HUDEP-2 (cell line): ENCODE results near the gene CLEC19A.

Experiments used
- DNase-seq, 76 experiments: peaks; one replicate each; lab custom pipeline; 2025; ENCODE audit not compliant: unreplicated experiment in 76 of 76; lab: John Stamatoyannopoulos, UW

Gene CLEC19A

DNA sequence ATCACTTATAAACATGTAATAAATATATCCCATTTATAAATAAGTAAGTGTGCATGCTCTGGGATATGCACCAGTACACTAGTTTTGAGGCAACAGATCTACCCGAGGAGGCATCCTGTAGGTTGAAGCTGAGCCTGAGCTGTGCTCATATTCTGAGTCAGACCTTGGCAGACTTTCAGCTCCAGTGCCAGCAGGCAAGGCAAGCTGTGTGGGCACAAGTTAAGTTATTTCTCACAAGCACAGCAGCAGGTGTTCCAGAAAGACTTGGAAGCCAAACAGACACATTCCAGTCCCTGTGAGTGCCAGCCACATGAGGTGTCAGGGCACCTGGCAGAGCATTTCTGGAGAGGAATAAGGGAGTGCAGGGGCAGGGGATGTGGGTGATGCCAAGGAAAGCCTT, 1.3 kb upstream of the CLEC19A start:
- peak in 2 of 76 experiments; percentile 2 for DNase-seq

DNA sequence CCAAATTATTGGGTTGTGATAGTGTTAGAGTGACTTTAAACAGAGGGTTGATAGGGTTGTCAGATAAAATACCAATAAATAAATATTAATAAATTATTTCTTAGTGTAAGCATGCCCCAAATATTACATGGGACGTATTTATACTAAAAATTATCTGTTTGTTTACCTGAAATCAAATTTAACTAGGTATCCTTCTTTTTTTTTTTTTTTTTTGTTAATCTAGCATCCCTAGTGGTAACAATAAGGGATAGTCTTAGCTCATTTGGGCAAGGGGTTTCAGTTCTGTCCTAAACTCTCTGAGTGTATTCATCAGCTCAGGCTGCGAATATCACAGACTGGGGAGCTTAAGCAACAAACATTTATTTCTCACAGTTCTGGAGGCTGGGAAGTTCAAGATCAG, 1.3 kb downstream of the CLEC19A start:
- DNase-seq = no peak

DNA sequence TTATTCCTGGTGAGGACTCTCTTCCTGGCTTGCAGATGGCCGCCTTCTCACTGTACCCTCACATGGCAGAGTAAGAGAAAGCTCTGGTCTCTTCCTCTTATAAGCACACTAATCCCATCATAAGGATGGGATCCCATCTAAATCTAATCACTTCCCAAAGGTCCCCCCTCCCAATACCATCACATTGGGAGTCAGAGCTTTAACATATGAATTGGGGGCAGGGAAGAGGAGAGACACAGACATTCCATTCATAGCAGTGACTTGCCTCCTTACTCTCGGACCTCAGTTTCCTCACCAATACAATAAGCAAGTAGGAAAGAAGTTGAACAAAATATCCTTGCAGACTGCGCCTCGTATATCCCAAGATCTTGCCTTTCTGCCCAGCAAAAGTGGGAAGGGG, 1.7 kb downstream of the CLEC19A start:
- no peak for DNase-seq

DNA sequence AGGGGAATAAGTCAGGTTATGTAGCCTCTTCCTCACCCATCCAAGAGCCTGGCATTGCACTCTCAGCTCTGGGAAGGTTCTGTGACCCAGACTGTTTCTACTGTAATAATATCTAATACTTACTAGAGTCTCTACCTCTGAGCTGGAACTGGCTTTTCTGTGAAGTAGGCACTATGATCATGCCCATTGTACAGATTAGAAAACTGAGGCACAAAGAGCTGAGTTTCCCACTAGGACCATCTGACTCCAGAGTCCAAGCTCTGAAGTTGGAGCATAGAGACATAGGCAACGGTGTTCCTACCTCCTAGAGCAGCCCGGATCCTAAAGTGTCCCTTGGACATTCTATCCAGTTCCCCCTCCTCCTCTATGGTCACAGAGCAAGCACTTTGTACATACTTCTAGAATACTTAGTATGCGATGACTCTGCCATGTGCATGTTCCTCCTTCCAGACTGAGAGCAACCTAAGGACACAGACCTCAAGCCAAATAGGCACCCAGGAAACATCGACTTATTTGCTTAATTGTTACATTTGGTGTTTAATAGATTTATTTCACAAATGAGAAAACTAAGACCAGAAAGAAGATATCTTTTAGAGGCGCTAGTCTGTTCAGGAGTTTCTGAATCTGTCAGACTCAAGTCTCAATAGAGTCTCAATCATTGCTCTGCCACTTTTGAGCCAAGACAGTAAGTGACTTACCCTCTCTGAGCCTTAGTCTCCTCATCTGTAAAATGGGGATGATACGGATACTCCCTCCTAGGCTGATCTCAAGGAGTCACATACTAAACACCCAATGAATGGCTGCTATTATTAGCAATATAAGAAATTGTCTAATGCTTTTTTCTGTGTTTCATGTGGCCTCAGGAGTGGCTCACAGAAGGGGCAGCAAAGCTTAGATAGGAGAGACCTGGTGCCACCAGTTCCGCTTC, 3.6 kb downstream of the CLEC19A start:
- DNase-seq = no peak

DNA sequence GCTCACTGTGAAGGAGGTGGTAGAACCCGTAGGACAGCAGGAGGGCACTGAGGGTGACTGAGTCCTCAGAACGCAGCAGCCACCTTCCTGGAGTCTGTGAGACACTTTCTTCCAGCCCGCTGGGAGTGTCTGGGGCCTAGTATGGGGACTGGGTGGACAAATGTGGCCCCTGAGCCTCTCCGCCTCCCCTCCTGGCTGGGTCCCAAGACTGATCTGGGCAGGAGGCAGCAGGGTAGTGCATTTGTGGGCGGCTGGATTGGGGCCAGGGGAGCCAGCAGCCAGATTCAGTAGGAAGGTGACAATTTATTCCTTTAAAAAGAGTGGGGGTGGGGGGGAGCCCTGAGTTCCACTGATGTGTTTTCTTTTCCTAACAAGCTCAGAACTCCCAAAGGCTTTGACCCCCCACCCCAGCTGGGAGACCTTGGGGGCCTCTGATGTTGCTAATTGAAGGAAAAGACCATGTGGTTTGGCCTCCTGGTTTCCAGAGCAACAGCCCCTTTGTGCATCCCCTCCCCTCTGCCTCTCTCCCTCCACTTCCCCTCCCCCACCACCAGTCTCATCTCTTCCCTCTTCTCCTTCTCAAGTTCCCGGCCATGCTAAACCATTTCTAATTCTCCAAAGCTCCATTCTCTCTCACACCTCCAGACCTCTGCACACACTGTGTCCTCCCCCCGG, 4.4 kb downstream of the CLEC19A start:
- DNase-seq = peak in 4 of 76 experiments; percentile 2 to 28 (median 4)

DNA sequence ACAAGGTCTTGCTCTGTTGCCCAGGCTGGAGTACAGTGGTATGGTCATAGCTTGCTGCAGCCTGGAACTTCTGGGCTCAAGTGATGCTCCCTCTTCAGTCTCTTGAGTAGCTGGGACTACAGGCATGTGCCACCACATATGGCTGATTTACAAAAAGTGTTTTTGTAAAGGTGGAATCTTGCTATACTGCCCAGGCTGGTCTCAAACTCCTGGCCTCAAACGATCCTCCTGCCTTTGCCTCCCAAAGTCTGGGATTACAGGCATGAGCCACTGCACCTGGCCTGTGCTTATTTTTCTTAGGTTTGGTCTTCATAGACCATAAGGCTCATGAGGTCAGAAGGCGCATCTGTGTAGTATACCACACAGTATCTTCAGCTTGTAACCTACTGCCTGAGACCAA, 5.3 kb downstream of the CLEC19A start:
- DNase-seq = no peak

DNA sequence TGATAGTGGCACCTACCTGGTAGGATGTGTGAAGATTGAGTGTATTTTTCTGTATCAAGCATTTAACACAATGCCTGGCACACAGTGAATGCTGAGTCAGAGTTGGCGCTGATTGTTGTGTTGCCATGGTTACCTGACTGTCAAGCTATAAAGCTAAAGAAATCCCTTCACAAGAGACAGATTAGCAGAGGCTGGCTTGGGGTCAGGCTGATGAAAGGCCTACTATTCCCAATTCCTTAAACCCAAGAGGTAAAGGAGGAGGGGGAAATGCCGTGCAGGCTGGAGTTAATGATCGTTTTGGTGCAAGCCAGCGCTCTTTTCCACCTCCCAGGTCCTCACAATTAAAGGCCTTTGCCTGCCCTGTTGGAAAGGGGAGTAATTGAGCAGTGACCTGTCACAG, 5.9 kb downstream of the CLEC19A start:
- DNase-seq = no peak

DNA sequence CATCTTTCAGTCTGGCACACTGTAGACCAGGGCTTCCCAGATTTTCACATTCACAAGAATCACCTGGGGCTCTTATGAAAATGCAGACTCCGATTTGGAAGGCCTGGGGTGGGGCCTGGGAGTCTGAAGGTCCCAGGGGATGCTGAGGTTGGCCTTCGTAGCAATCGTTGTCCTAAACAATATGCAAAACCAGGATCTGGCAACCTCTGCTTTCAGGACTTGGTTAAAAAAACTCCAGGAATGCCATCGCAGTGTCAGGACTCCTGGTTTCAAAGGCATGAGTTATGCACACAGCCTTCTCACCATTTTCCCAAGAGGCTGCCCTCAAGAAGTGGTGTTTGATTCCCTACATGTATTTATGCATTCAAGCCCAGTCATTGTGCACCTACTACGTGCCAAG, 6.7 kb downstream of the CLEC19A start:
- DNase-seq = no peak

DNA sequence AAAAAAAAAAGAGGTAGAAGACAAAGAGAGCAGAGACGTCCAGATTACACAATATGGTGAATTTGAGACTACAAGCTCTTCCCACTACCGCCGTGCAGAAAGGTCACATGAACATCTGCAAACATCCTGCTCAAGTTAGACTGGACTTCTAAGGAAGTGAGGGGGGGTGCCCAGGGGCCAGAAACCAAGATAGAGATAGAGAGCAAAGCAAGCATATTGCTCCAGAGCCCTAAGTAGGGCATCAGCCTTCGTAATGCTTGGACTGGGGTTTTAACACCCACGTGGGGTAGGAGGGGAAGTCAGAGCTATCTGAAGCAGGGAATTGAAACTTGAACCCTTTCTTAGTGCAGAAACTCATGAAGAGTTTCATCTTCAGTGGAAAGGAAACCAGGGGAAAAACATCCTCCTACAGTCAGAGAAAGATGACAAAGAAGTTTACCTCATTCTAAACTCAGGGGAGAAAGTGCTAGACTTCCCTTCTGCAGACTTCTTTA, 8.7 kb downstream of the CLEC19A start:
- no peak for DNase-seq

DNA sequence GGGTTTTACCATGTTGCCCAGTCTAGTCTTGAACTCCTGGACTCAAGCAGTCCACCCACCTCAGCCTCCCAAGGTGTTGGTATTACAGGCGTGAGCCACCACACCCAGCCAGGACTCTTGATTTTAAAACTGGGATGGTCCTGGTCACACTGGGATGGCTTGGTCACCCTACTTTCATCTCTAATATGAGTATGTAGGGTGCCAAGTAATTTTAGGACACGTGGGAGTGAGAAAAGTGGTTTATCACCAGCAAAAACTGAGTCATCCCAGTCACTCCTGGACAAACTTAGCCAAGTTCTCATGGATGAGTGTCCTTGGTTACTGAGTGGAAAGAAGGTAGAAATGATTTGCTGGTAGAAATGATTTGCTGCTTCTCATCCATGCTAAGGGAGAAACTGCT, 9.9 kb downstream of the CLEC19A start:
- no peak for DNase-seq

DNA sequence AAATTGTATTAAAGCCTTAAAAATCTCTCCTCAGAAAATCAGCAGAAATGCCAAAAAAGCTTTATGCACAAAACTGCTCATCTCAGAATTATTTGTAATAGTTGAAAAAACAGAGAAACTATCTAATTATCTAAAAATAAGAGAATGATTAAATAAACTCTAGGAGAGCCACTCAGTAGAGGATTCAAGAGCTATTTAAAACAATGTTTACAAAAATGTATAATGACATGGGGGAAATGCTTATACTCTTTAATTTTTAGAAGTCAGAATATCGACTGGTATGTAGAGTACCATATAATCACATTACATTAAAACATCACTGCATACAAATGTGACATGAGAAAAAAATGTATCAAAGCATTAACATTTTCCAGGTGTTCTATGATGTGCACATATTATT, 11.9 kb downstream of the CLEC19A start:
- DNase-seq = no peak

DNA sequence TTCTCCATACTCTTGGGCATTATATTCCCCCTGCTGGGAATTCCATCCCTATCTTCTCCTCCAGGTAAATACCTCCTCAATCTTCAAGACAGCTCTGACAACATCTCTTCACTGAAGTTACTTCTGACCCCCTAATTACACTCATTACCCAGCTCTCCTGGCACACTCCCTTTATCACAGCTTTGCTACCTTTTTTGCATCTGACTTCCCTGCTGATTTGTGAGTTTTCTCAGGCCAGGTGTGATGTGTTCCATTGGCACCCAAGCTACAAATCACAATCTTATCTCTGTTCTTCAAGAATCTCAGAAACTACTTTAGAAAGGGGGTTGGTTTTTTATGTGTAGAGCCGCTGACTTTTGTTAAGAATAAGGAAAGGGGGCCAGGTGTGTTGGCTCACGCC, 14.0 kb downstream of the CLEC19A start:
- DNase-seq = no peak

DNA sequence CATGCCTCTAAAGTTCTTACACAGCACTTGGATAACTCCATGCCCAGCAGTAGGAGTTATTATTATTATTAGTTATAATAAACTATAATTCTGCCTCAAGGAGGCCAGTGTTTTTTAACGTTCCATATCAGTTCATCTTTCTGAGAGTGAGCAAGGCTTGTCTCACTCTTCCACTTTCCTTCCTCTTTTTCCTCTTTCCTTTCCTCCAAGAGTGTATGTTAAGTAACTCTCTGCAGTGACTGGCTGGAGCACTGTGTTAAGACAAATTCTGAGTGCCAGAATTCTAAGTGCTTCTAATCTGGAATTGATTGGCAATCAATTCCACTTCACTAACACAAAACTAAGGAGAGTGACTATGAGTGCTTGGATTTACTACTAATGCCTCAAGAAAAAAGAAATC, 16.4 kb downstream of the CLEC19A start:
- DNase-seq = no peak

DNA sequence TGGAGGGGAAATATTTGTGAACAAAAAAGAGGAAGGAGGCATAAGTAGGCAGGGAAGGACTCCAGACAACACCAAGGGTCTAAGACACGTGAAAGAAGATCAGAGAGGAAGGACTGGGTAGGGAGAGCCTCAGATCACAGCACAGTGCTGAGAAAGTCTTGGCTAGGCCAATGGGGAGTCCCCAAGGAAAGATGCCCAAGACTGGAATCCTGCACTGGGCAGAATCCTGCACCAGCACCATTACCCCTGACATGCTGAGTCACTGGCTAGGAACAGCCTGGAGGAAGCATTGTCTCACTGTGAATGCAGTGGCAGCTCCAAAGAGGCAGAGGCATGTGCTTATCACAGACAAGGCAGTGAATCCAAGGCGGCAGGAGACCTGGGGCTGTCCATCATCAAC, 19.2 kb downstream of the CLEC19A start:
- no peak for DNase-seq

DNA sequence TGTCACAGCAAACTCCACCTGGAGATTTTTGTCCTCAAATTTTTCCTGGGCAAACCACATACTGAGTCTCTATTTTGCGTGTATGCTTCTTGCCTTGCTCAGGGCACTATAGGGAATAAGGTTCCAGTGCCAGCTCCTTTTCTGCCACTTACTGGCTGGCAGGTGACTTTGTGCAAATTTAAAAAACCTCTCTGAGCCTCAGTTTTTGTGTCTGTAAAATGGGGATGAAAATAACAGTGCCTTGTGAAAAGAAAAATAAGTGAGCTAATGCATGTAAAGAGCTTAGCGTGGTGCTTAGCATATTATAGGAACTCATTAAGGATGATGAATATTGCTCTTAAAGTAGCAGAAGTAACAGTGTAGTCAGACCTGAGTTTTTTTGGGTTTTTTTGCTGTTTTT, 19.9 kb downstream of the CLEC19A start:
- no peak for DNase-seq

DNA sequence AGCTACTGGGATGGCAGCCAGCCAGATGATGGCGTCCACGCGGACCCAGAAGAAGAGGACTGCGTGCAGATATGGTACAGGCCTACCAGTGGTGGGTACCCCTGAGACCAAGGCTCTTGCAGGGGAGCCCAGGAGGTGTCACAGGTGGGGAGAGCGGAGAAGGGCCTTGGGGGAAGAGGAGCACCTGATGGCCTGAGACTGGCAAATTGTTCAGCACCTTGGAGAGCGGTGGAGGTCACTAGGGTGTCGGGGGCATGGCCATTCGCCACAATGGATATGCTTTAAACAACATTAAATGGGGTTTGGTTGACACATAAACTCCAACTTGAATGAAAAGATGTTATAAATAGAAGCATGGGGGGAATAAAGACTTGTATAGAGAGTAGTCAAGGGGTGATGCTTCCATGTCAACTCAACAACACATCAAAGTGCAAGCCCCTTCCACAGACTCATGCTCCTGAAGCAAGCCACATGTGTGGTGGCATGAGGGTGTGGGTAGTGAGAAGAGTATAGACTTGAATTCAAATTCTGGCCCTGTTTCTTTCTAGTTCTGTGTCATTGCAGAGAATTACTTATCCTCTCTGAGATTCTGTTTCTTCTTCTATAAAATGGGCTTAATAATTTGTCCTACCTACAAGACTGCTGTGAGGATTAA, 22.2 kb downstream of the CLEC19A start:
- DNase-seq = peak in 26 of 76 experiments; percentile 1 to 40 (median 11)

DNA sequence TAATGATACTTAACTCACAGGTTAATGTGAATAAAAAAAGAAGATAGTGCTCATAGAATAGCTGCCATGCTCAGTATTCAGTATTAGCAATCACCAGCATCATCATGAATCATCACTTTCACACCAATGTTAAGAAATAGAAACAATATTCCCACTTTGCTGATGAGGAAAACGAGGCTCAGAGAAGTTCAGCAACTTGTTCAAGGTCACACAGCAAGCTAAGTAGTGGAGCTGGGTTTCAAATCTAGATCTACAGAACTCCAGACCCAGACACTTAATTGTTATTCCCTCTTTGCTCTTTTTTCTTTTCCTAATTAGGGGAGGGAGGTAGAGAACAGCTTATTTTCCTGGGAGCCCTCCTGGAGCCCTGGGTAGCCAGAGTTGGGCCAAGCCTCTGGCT, 22.9 kb downstream of the CLEC19A start:
- no peak for DNase-seq

DNA sequence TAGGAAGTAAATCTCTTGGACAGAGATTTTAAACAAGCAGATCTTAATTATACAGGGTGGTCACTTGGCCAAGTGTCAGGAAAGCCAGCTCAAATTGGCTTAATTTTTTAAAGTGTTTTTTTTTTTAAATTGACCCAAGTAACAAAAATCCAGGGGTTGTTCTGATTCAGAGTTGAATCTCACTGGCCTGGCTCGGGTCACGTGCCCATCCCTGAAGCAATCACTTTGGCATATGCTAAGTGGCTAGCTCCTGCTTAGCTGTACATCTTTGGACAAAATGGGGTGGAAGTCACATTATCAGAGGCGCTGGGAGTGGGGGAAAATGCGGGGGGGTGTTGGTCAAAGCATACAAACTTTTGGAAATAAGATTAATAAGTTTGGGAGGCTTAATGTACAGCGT, 23.6 kb downstream of the CLEC19A start:
- DNase-seq = no peak

DNA sequence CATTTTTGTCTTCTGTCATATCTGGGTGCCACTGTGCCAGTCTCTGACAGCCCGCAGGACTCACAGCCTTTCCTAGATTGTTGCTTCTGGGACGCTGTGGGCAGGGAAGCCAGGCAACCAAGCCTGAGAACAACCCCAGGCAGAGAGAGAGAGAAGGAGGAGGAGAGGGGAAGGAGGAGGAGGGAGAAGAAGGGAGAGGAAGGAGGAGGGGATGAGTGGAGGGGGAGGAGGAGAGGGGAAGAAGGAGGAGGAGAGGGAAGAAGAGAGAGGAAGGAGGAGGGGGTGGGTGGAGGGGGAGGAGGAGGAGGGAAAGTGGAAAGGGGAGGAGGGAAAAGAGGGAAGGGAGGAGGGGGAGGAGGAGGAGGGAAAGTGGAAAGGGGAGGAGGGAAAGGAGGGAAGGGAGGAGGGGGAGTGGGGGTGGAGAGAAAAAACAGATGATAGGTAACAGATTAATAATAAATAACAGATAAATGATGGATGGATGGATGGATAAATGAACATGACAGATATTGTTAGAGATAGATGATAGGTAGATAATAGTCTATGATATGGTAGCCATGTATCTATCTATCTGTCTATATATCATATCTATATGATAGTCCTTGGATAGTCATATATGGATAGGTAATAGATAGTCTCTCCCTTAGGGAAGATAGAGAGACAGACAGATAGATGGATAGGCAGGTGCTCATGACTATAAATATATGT, 29.3 kb downstream of the CLEC19A start:
- DNase-seq = no peak

DNA sequence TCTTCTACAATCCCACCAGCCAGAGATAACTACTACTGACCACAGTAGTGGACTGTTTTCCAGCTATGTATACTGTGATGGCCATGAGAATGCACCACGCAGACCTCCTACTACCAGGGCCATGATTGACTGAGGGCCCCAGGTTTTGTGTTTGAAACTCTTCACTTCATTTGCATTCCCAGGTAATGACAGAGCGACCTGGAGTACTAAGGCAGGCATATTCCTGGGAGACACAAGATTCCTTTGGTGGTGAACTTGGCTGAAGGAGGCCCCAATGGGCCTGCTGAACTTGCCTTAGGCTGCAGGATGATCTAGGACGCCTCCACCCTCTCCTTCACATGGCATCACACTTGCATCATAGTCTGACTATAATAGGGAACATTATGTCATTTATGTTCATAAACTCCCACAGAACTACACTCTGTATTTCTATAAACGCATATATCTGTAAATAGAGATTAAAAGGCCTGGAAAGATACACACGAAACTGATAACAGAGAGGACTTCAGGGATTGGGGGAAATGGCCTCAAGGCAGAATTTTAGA, 30.4 kb downstream of the CLEC19A start:
- no peak for DNase-seq

DNA sequence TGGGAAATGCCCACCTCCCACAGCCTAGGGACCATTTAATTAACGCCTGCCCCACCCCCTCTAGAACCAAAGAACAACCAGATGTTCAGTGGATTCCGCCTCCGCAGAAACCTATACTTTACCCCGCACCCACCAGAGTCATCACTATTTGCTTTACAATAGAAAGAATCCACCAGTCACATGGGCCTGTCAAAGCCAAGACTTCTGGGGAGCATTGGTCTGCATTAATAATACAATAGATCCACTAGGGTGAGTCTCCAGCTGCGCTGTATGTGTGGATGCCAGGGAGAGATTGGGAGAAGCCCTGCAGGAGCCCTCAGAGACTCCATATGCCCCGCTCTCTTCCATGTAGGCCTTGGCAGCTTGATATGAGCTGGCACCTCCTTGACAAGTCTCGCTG, 31.3 kb downstream of the CLEC19A start:
- no peak for DNase-seq
